ENCODE results near the gene WDCP.
A peak's percentile ranks its signal among the peaks of the same experiment; 100 is the strongest.
"Not testable (repeated sequence)": the region's sequence is repeated elsewhere in the genome, so short reads cannot be mapped to it uniquely, and the experiment has no call there.

Gene WDCP

DNA sequence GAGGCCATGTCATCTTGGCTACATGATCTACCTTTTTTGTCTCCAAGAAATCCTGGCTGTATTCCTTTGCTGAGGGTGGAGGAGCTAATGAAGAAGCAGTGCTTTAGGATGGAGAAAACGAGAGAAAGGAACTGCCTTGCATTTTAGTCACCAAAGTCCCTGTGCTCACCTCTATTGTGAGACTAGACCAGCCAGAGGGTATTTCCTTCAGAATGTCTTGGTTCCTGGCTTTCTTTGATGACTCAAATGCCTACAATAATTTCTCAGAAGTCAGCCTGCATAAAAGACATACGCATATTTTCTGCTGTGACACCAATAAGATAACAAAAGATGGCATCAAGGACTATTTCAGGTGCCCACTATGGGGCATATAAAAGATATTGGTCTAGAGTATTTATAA is 18.1 kb upstream of the WDCP start:
- no peak for DNase-seq (ENCODE audit: low read depth)

DNA sequence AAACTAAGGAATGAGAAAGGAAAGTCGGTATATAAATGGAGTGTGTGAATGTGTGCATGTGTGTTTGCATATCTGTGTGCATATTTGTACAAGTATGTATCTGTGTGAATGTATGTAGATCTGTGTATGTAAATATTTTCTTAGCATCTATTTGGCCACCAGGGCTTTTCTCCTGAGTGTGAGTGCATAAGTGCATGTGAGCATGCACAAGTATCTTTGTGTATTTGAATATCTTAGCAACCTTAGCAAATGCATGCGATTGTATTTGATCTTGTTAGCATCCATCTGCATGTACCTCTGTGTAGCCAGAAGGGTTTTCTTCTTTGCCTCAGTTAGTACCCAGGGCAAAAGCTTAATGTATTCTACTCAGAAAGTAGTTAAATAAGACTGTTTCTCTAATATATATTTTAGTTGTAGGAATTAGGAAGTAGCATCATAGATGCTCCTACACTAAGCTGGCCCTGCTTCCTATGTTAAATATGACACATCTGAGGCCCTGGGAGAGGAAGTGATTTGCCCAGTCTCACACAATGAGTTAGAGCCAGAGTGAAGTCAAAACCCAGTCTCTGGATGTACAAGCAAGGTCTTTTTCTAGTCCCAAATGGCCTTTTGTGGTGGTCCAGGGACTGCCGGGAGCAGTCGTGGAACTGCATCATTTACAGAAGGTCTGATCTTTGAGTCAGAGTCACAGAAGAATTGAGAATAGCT is 11.5 kb upstream of the WDCP start:
- no peak for DNase-seq (ENCODE audit: low read depth)

DNA sequence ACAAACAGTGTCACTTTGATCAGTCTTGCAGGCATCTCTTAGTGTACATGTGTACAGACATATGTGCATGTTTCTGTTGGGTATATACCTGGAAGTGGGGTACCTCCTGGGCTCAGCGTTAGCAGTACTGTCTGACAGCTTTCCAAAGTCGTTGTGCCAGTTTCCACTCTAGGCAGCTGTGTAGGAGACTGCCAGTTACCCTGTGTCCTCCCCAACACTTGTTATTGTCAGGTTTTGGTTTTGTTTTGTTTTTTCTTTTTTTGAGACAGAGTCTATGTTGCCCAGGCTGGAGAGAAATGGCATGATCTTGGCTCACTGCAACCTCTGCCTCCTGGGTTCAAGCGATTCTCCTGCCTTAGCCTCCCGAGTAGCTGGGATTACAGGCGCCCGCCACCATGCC is 8.6 kb upstream of the WDCP start:
- no peak for DNase-seq (ENCODE audit: low read depth)

DNA sequence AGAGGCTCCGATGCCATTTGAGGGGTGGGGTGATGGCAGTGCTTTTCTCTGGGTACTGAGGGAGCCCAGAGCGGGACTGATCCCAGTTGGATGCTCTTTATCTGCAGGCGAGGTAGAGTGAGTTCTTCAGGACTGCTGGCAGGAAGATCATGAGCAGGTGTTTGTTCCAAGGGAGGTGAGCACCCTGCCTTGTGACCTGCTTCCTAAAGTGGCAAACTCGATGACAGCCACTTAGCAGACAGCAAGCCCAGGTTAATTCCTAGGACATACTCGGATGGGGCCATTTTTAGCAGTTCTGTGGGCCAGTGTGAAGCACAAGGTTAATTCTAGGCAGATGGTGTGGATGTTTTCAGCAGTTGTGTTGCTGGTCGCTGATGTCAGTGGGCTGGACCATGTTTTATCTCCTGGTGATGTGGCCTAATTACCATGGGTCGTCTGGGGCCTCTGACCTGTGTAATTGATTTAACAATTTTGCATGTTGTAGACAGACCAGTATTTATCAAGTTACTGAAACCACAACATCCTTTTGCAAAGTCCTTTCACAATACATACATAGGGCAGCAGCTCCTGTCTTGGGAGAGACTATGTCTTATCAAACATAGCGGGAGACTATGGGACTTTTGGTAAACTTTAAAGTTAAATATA is 7.3 kb upstream of the WDCP start:
- no peak for DNase-seq (ENCODE audit: low read depth)

DNA sequence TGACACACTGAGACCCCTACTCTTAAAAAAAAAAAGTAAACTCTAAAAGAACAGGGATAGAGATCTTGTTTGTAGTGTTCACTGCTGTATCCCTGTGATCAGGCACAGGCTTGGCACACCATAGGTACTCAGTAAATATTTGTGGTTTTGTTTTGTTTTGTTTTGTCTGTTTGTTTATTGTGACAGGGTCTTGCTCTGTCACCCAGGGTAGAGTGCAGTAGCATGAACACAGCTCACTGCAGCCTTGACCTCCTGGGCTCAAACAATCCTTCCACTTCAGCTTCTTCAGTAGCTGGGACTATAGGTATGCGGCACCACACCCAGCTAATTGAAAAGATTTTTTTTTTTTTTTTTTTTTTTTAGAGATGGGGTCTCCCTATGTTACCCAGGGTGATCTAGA is 5.8 kb upstream of the WDCP start:
- no peak for DNase-seq (ENCODE audit: low read depth)

DNA sequence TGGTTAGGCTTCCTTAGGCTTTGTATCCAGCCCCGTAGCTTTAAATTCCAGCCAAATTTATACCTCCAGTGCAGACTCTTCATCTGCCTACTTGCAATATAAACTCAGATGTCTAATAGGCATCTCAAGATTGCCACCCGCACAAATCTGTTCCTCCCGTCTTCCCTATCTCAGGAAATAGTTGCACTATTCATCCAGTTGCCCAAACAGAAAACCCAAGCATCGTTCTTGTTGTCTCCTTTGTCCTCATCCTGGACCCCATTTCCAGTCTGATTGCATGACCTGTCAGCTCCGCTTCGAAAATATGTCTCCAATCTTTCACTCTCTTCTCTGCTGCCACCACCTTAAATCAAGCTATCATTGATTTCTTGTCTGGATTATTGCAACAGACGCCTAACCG is 4.6 kb upstream of the WDCP start:
- DNase-seq (ENCODE audit: low read depth) = no peak

DNA sequence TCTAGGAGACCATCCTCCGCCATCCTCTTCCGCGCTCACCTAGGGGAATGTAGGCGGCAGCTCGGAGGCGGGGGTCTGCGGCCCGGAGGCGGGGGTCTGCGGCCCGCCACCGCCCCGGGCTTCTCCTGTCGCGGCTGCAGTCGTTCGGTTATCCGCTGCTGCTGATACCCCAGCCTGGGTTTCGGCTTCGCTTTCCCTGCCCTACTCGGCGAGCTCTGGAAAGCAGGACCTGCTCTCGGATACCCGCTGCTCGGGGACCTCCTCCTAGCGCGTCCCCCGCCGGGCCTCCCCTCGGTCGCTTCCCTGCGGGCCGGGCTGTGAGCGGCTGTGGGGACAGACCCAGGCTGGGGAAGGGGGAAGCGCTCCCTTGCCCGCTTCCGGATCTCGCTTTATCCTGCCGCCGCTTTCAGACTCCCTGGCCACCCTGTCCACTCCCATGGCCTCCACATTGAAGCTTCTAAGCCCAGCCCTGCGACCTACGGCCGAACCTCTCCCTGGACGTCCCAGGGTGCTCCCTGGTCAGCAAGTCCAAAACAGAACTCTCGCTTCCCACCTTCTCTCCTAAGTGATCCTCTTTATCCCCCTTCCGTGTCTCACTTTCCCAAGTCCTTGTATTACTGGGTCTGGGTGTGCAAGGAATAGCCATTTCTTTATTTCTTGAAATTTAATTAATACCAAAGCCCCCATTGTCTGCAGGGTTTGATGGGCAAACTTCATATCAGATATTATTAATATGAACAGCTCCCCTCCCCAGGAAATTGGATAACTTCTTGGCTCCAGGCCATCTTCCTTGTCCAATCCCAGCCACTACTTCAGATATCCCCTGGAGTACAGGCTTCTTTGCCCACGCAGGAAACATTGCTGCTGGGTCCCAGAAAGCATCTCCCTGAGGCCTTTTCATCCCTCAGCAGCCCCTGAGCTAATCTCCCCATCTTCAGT is 3.1 kb upstream of the WDCP start:
- DNase-seq (ENCODE audit: low read depth) = no peak

DNA sequence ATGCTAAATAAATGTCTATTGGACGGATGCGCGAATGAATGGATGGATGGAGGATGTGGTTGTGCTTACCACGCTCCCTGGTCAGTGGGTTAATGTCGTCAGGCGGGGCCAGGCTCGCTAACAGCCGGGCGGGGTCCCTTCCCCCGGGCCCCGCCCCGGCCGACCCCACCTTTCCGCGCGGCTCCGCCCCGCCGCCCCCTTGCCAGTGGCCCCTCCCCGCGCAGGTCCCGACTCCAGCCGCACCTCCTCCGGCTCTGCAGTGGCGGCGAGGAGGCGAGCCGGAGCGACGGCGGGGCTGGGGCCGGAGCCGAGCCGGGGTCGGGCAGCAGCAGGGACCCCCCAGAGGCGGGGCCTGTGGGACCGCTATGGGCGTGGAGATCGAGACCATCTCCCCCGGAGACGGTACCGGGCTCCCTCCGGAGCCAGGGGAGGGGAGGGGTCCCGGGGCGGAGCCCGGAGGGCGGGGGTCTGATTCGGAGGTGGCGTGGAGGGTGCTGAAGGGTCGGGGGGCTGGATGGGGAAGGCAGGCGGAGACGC is 2.4 kb upstream of the WDCP start, which contains the start of gene FKBP1B:
FKBP1B (plus strand) TSS at position 257 of the 537 bp plus-strand sequence; CDS start at position 366, 109 bp downstream.
- no peak for DNase-seq (ENCODE audit: low read depth)

DNA sequence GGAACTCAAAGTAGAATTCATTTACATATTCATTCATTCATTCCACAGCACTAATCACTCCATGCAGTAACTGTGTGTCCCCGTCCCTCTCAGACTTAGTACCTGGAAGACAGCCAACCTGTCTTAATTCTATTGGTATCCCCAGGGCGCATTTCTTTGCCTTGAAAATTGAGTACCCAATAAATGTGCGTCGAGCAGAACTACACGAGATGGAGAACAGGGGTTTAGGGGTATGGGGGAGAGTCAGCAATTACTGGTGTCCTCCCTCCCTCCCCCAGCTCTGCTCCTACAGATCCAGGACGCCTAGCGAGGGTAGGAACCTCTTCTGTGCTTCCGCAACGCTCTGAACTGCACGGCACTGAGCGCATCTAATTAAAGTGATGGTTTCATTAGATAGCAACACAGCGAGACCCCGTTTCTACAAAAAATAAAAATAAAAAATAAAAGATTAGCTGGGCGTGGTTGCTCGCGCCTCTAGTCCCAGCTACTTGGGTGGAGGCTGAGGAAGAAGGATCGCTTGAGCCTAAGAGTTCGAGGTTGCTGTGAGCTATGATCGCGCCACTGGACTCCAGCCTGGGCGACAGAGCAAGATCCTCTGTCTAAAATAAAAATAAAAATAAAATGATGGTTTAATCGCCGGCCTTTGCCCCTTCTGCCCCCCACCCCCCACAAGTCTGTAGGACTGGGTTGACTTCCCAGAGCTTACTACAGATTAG is 1.7 kb upstream of the WDCP start:
- DNase-seq (ENCODE audit: low read depth) = peak; percentile 51

DNA sequence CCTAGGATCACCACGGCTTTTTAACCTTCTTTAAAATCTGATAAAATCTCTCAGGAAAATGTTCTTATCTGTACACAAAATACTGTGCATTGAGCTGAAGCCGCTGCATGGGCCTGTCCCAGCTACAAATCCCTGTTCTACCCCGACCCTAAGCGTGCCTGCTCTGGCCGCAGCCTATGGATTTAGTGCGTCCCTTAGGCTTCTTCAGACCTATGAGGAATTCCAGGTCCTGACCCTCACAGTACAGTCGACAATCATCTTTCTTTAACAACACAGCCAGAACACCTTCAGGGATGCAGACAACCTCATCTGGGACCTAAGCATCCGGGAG is 477 bp upstream of the WDCP start:
- no peak for DNase-seq (ENCODE audit: low read depth)

DNA sequence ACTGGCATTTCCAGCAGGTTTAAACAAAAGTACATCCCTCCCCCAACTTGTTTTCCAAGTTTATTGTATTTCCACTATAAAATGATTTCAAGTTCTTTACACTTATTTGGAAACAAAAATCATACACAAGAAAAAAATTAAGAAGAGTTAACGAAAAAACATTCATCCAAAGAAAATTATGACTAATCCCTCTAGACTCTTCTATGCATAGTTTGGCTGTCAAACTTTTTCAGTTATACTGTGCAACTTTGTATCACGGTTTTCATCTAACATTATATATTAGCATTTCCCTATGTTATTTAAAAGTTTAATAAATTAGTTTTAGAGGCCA is 627 bp downstream of the WDCP start:
- DNase-seq (ENCODE audit: low read depth) = no peak

DNA sequence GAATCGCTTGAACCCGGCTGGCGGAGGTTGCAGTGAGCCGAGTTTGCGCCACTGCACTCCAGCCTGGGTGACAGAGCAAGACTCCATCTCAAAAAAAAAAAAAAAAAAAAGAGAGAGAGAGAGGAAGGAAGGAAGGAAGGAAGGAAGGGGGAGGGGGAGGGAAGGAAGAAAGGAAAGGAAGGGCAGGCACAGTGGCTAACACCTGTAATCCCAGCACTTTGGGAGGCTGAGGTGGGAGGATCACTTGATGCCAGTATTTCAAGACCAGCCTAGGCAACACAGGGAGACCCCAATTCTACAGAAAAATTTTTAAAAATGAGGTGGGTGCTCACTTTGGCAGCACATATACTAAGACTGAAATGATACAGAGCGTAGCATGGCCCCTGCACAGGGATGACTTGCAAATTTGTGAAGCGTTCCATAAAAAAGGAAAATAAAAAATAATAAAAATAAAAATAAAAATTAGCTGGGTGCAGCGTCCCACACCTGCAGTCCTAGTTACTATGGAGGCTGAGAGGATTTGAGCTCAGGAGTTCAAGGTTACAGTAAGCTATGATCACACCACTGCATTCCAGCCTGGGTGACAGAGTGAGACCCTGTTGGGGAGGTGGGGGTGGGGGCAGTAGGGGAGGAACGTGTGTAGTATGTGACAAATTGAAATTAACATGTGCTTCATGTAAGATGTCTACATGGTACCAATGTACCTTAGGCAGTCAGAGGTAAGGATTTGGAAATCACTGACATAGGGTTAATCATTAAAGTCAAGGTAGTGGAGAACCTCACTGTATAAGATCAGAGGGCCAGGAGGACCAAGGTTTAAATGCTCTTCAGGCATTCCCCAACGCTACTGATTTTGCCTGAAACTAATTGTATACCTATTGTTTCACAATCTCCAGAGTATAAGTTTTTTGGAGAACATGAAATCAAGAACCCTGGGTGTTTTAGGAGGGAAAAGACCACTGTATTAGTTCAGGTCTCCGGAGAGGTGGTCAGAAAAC is 1.4 kb downstream of the WDCP start:
- DNase-seq (ENCODE audit: low read depth) = no peak

DNA sequence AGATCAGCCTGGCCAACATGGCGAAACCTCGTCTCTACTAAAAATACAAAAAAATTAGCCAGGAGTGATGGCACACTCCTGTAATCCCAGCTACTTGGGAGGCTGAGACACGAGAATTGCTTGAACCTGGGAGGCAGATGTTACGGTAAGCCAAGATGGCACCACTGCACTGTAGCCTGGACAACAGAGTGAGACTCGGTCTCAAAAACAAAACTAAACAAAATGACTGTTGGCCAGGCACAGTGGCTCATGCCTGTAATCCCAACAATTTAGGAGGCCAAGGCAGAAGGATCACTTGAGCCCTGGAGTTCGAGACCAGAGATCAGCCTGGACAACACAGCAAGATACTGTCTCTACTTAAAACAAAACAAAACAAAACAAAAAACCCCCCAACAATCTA is 4.1 kb downstream of the WDCP start:
- DNase-seq (ENCODE audit: low read depth) = not testable (repeated sequence)

DNA sequence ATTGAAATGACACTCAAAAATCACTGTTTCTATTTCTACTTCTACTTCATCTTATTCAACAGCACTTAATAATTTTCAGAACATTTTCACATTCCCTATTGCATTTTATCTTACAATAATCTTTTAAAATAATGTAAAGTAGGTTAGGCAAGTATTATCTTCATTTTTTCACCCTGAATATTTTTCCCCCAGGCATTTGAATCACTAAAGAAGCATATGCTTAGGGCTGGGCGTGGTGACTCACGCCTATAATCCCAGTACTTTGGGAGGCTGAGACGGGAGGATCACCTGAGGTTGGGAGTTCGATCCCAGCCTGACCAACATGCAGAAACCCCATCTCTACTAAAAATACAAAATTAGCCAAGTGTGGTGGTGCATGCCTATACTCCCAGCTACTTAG is 6.7 kb downstream of the WDCP start:
- no peak for DNase-seq (ENCODE audit: low read depth)

DNA sequence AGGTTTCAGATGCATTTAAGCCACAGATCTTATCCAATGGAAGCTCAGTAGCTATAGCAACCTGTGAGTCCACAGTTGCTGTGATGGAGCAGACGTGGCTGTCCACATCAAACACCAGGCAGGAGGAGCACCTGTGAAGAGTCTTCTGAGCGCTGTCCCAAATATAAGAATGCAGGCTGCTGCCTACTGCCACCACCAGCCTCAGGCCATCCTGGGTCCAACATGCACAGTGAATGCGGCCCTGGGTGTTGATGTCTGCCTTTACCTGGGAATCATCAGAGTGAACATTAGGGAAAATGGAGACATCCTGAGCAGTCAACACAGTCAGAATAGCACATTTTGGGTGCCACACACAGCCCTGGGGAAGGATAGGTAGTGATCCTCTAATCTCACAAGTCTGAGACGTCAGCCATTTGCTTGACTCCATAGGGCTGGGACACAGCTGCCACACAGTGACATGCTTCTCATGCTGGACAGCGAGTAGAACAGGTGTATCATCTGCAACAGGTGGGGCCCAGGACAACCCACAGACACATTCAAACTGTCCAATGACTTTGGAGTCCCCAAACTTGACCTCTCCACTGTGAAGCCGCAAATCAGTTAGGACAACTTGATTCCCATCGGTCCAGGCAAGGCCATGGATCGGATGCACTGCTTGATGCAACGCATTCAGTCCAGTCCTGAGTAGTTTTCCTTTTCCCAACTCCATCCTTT is 8.2 kb downstream of the WDCP start:
- DNase-seq (ENCODE audit: low read depth) = no peak

DNA sequence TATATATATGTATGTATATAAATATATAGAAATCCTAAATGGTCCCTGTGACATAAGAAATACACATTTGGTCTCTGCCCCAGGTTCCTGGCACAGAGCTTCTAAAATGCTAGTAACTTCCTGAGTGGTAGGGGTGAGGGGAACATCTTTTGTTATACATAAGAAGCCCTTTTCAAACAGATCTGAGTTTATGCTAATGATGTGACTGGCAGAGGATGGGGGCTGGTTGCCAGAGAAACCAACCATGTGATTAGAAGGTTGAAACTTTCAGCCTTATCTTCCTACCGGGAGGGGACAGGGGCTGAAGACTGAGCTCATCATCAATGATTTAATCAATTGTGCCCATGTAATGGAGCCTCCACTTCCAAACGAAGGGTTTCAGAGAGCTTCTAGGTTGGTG is 21.0 kb downstream of the WDCP start:
- no peak for DNase-seq (ENCODE audit: low read depth)

DNA sequence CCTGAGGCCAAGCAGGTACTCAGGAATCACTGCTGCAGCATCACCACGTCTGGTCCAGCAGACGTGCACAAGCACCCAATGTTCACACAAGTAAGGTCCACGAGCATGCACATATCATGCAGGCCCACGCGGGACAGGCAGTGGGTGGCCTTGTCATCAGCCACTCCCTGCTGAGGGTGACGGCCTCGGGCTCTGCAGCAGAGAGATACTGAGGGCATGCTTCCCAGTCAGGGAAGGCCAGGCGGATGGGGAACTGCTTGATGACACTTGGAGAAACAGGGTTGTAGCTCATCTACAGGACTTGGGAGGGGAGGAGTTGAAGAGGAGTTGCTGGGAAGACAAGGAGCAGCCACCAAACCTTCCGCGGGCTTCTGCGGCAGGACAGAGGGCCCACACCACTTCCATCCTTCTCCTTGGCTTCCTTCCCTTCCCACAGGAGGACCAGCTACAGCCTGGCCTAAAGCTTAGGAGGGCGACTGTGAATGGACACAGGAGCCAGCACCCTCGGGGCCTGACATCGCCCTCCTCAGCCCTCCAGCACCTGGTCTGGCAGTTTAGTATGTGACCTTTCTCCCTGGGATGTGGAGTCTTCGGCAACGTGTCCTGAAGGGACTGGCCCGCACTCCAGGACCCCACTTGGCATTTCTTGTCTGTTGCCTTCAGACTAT is 22.1 kb downstream of the WDCP start:
- no peak for DNase-seq (ENCODE audit: low read depth)

DNA sequence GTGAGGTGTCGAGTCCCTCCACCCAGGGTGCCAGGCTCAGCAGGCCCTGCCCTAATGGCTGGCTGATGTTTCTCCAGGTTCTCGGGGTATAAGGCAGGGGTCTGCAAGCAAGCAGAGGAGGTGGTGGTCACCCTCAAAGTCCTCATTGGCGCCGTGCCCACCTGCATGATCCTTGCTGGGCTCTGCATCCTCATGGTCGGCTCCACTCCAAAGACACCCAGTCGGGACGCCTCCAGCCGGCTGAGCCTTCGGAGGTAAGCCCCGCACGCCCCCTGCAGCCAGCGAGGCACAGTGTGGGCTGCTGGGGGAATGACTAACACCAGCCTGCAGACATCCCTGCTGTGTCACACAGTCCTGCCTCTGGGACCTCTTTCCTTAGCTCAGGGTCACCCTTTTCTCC is 23.2 kb downstream of the WDCP start:
- no peak for DNase-seq (ENCODE audit: low read depth)

DNA sequence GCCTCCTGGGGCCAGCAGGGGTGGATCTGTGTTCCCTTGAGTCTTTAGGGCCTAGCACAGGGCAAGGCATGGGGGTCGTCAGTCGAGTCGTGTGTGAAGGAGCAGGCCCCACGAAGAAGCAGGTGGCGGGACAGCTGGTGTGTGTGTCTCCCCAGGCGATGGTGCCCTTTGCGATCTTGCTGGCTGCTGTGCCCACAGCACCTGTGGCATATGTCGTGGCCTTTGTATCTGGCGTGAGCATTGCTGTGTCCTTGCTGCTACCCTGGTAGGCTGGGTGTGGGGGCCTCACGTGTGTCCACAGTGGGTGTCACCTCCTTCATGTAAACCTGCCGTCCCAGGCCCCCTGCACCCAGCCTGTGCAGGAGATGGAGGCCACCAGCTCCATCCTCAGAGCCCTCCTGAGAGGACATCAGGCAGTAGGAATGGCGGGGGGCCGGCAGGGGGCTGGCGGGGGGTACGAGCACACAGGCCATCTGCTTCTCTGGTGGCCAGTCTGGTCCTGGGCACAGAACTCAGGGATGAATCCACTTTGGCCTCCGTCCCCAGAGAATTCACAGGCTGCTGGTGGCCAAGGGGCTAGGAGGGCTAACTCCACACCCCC is 24.1 kb downstream of the WDCP start:
- no peak for DNase-seq (ENCODE audit: low read depth)
